Femur (tissue), 1 donor: ENCODE data around the gene TPSAB1.

ENCODE experiments used
- DNase-seq: peaks from one replicate; pipeline ENCODE4 v3.0.0-alpha.2; 2017

TPSAB1 gene

DNA sequence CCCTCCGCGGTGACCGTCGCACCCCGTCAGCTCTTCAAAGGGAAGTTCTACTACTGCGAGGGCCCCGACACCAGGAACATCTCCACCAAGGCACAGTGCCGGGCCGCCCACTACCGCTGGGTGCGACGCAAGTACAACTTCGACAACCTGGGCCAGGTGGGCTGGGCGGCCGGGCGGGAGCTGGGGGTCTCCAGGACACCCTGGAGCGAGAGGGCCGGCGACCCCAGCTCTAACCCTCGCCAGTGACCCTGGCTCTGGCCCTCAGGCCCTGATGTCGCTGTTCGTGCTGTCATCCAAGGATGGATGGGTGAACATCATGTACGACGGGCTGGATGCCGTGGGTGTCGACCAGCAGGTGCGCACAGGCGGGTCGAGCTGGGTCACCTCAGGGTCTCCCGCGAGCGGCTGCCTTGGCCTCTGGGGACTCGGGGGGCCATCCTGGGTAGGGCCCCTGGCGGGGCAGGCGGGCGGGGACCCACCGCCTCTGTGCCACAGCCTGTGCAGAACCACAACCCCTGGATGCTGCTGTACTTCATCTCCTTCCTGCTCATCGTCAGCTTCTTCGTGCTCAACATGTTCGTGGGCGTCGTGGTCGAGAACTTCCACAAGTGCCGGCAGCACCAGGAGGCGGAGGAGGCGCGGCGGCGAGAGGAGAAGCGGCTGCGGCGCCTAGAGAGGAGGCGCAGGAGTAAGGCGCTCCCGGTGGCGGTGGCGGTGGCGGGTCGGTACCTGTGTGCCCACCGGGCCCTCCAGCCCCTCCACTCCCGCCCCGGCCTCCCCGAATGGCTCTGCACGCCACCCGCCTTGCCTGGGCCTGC, 28.8 kb upstream of the TPSAB1 start:
- DNase-seq, result no peak

DNA sequence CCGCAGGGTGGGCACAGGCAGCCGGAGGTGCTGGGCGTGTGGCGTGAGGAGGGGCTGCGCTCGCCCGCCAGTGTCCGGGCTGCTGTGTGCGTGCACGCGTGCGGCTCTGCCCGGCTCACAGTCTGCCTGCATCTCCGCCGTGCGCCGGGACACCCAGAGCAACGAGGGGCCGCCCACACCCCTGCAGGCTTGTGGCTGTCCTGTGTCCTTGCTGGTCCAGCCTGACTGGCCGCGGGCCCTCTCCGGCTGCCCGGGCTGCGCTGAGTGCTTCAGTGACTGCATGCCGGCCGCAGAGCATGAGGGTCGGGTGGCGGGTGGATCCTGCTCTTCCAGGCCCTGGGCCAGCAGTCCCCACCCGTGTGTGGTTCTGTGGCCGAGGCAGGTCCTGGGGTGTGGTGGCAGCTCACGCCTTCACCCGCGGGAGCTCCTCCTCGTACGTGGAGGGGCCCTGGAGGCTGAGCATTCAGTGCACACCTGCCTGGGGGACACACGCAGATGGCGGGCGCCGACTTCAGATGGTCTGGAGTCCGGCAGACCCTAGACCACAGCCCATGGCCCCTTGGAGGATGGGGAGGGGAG, 27.8 kb upstream of the TPSAB1 start:
- no peak for DNase-seq

GRCh38 chr16:1213231-1213630, 27.3 kb upstream of the TPSAB1 start:
- DNase-seq, result no peak

- DNase-seq, result no peak
These were observed 26.6 kb upstream of the TPSAB1 start for GRCh38 chr16:1213796-1214372.

DNA sequence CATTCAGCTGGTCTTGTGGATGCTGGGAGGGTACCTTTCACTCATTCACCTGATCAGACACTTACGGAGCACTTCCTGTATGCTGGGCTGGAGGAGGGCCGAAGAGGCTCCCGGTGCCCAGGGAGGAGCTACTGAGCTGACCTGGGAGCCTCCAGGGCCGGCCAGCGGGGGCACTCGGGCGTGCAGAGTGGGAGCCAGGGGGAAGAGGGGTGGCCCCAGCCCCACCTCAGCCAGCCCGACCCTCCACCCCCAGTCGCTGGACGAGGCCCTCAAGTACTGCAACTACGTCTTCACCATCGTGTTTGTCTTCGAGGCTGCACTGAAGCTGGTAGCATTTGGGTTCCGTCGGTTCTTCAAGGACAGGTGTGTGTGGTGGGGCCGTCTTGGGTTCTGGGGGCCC, 25.8 kb upstream of the TPSAB1 start:
- DNase-seq, result no peak

DNA sequence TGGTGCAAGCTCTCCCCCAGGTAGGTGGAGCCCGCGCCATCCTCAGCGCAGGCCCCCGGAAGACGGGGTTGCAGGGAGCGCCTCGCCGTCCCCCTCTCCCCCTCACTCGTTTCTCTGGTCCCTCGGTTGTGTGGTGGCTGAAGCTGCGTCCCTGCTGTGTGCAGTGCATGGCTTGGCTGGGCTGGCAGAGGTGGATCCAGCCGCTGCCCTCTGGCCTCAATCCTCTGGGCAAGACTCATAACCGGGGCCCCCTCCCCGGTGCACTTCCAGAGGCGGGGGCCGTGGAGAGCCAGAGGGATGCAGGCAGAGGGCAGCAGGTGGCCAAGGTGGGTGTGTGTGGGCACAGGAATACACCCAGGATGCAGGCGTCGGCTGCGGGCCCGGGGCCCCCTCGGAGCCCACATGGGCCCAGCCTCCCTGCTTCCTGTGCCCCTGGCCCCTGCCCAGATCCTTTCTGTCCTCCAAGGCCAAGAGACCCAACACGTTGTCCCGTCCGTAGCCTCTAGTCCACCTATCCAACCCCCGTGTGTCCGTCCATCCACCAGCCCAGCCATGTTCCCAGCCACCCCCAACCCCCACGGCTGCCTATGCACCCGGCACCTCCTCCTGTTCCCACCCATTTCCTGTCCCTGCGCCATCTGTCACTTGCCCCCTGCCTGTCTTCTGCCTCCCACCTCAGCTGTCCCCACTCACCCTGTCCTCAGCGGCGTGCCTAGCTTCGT, 24.8 kb upstream of the TPSAB1 start:
- DNase-seq, result no peak

GRCh38 chr16:1216296-1216619, 24.2 kb upstream of the TPSAB1 start:
- no peak for DNase-seq

DNA sequence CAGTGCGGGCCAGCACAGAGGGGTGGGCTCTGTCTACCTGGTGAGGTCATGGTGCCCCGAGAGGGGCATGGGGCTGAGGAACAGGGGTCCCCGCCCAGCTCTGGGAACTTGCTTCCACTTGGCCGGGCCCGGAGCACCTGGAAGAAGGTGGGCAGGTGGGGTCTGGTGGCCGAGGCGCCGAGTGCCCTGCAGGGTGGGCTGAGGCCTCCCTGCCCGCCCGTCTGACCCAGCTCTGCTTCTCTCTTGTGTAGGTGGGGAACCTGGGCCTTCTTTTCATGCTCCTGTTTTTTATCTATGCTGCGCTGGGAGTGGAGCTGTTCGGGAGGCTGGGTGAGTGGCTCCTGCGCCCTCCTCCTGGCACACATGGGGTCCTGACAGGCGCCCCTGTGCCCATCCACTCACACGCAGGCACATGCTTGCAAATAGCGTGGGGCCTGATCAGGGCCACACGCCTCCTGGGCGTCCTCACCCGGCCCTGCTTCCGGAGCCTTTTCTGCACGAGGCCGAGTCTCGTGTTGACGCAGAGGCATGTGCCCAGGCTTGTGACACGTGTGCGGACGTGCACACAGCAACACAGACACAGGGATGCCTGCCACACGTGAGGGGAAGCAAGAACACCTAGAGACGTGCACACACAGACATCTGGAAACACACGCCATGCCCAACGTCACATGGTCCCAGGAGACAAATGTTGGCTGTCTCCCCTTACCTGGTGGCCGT, 23.7 kb upstream of the TPSAB1 start:
- DNase-seq, result no peak

GRCh38 chr16:1217526-1217925, 23.0 kb upstream of the TPSAB1 start:
- DNase-seq, result no peak

DNA sequence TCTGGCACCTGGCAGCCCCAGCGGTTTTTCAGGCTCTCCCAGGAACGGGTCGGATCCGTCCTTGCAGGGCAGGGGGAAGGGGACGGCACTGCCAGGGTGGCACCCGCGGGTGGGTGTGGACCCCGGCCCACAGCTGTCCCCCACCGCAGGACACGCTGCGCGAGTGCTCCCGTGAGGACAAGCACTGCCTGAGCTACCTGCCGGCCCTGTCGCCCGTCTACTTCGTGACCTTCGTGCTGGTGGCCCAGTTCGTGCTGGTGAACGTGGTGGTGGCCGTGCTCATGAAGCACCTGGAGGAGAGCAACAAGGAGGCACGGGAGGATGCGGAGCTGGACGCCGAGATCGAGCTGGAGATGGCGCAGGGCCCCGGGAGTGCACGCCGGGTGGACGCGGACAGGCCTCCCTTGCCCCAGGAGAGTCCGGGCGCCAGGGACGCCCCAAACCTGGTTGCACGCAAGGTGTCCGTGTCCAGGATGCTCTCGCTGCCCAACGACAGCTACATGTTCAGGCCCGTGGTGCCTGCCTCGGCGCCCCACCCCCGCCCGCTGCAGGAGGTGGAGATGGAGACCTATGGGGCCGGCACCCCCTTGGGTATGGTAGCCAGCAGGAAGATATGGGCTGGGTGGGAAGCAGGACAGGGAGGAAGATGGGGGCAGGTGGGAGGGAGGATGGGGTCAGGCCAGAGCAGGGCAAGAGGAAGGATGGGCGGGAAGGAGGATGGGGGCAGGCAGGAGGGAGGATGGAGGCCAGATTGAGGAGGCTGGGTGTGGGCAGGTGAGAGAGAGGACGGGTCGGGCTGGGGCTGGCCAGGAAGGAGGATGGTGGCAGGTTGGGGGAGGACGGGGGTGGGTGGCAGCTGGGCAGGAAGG, 22.2 kb upstream of the TPSAB1 start:
- DNase-seq, result no peak

GRCh38 chr16:1218930-1219611, 21.4 kb upstream of the TPSAB1 start:
- DNase-seq, result no peak

- DNase-seq, result no peak
These were observed 20.3 kb upstream of the TPSAB1 start for GRCh38 chr16:1220098-1220728.

DNA sequence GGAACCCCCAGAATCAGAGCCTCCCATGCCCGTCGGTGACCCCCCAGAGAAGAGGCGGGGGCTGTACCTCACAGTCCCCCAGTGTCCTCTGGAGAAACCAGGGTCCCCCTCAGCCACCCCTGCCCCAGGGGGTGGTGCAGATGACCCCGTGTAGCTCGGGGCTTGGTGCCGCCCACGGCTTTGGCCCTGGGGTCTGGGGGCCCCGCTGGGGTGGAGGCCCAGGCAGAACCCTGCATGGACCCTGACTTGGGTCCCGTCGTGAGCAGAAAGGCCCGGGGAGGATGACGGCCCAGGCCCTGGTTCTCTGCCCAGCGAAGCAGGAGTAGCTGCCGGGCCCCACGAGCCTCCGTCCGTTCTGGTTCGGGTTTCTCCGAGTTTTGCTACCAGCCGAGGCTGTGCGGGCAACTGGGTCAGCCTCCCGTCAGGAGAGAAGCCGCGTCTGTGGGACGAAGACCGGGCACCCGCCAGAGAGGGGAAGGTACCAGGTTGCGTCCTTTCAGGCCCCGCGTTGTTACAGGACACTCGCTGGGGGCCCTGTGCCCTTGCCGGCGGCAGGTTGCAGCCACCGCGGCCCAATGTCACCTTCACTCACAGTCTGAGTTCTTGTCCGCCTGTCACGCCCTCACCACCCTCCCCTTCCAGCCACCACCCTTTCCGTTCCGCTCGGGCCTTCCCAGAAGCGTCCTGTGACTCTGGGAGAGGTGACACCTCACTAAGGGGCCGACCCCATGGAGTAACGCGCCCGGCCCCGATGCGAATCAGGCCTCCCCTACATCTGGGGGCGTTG, 19.5 kb upstream of the TPSAB1 start:
- DNase-seq, result no peak

GRCh38 chr16:1221628-1222552, 18.6 kb upstream of the TPSAB1 start:
- DNase-seq, result no peak

DNA sequence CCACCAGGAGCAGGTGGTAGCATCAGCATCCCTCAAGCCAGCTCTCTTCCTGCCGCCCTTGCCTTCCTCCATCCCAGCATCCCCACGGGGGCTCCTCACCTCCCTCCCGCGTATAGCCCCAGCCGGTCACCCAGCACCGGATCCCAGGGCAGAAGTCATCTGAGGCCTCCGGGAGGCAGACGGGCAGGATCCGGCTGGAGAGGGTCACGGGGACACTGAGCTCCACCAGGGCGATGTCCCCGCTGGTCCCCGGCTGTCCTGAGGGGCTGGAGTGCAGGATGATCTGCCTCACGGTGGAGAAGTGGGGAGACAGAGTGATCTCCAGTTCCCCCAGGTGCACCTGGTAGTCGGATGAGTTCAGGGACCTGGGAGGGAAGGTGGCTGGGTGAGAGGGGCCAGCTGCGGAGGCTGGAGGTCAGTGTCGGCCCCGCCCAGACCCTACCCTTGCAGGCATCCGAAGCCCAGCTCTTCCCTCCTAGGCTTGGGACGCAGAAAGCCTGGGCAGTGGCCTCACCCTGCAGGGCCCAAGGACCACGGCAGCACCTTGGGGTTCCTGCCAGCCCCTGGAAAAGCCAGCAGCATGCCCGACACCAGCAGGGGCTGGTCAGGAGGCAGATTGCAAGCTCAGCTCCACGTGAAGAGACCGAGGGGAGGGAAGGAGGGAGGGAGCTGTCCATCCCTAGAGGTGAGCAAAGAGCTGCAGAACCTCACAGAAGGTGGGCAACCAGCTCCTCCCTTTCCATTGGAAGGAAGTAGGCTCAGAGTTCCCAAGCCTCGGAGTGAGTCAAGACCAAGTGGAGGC, 17.8 kb upstream of the TPSAB1 start:
- DNase-seq, result no peak

DNA sequence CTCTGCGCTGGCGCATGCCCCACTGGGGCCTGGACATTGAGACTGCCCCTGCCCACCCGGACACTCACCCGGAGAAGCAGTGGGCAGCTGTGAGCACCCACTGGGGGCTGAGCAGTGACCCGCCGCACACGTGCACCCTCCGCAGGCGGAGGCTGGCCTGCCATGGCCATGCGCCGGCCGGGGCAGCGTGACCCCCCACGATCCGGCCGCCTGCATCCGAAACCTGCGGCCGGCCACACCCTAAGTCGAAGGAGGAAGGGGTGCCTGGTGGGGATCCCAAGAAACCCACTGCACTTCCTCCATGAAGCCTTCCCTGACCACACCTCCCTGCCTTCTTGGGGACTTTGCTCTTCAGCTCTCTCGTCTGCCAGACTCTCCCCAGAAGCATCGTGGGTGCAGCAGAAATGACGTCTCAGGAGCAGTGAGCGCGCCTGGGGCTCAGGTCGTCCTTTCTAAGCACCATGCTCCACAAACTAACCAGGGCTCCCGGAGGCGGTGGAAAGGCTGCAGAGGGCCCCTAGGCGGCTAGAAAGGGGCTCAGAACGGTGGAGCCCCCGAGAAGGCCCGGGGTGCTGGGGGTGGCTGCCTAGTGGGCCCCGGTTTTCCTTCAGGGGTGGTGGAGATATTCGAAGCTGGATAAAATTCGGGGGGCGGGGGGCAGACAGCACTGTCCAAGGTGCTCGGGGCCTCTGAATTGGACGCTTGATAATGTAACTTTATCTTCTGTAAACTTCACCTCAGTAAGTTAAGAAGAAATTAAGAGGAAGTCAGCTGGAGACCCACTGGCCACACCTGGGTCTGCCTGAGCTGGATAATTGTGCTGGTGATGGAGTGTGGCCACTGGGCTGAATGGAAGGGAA, 16.9 kb upstream of the TPSAB1 start:
- DNase-seq, result no peak

DNA sequence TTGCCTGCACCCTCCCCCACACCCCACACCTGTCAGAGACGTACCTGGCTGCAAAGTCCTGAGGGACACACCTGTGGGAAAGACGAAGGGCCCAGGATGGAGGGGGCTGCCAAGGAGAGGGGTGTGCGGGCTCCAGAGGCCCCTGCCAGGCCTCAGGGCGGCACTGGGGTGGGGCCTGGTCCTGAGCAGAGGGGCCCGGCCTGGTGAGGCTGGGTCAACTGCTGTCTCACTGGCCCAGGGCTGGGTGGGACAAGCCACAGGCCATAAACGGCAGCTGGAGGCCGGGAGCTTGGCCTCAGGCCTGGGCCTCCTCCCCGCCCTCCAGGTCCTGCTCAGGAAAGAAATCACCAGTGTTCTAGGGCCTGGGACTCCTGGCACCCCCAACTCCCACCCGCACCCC, 15.9 kb upstream of the TPSAB1 start:
- DNase-seq, result no peak
